Fibroblast of skin of left quadriceps (primary cell): ENCODE data around the gene ABTB1.

Experiments used
- DNase-seq, 2 experiments: peaks; one replicate each; pipeline ENCODE4 v3.0.0-alpha.2; 2013; ENCODE audit warnings: low read depth in 2 of 2

Gene ABTB1

DNA sequence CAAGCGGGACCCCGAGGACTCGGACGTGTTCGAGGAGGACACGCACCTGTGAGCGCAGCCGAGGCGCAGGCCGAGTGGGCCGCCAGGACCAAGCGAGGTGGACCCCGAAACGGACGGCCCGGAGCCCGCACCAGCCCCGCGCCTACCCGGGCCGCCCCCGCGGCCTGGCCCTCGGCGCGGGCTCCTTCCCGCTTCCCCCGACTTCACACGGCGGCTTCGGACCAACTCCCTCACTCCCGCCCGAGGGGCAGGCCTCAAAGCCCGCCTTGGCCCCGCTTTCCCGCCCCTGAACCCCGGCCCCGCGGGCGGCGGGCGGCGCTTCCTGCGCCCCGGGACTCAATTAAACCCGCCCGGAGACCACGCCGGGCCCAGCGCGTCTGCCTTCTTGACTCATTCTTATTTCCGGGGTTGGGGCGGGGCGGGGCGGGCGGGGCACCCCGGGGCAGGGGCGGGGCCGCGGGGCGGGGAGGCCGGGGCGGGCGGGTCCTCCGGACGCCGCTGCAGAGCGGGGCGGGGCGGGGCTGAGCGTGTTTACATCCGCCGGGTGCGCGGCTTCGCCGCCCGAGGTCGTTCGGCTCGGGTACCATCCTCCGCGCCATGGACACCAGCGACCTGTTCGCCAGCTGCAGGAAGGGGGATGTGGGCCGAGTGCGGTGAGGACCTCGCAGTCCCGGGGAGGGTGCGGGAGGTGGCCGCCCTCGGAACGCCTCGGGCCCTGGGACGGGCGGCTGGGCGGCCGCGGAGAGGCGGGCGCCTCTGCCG, at the start of gene ABTB1:
Gene ABTB1, plus strand, starts transcription at position 524 of the 762 bp plus-strand sequence. Its CDS starts 74 bp downstream, at position 598.
- peak; percentile 46 to 56 for DNase-seq

DNA sequence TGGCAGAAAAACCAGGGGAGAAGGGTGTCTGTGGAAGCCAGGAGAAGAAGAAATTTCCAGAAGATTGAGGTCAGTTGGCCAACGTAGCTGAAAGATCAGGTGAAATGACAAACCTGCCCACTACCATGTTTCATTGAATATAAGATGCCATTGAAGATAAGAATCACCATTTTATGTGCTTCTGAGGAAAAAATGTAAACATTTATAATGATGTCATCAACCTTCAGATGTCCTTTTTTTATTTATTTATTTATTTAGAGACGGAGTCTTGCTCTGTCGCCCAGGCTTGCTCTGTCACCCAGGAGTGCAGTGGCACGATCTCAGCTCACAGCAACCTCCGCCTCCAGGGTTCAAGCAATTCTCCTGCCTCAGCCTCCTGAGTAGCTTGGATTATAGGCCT, 48.7 kb upstream of the ABTB1 start:
- no peak for DNase-seq

DNA sequence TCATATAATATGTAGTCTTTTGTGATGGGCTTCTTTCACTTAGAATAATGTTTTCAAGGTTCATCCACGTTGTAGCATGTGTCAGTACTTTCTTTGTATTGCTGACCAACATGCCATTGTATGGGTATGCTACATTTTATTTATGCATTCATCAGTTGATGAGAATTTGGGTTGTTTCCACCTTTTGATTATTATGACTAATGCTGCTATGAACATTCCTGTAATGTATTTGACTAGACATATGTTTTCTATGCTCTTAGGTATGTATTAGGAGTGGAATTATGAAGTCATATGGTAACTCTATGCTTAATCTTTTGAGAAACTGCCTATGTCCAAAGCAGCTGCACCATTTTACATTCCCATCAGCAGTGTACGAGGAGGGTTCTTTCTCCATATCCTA, 46.9 kb upstream of the ABTB1 start:
- DNase-seq, result peak; percentile 12 to 36

DNA sequence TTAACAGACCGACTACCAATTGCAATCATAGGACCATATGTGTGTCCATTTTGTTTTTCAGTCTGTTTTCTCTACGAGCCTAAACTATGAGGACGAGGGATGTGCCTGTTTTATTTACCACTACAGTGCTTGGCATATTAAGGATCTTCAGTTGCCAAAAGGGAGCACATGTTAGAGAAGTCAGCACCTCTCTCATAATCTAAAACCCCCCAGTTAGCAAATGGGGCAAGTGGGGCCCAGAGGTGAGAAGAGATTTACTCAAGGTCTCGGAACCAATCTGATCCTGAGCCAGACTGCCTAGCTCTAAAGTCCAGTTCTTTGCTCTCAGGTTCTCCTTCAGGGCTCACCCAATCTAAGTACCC, 44.3 kb upstream of the ABTB1 start:
- DNase-seq, result no peak

DNA sequence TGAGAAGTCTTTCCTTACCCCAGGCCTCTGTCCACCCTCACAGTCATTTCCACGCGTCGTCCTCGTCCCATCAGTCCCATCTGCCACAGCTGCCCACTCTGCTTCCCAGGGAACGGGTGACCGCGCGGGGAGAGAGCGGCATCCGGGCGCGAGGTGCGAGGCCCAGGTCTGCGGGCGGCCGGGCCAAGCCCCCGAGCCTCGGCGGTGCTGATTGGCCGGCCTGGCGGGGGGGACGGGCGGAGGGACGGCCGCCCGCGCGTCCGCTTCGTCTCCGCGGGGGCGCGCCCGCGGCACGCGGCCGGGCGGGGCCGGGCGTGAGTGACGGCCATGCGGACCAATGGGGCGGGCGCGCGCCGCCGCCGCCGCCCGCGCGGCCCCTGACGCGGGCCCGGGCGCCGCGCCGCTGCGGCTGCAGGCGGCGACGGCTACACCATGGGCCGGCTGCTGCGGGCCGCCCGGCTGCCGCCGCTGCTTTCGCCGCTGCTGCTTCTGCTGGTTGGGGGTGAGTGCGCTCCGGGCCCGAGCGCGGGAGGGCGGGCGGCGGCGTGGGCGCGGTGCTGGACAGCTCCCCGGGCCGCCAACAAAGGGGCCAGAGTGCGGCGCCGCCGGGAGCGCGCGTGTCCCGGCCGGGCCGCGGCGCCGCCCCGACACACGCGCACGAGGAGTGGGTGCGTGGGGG, 43.8 kb upstream of the ABTB1 start, which contains the start of gene PODXL2:
Gene PODXL2, plus strand, starts transcription at position 398 of the 679 bp plus-strand sequence. Its CDS starts 35 bp downstream, at position 433.
- peak; percentile 5 to 19 for DNase-seq

DNA sequence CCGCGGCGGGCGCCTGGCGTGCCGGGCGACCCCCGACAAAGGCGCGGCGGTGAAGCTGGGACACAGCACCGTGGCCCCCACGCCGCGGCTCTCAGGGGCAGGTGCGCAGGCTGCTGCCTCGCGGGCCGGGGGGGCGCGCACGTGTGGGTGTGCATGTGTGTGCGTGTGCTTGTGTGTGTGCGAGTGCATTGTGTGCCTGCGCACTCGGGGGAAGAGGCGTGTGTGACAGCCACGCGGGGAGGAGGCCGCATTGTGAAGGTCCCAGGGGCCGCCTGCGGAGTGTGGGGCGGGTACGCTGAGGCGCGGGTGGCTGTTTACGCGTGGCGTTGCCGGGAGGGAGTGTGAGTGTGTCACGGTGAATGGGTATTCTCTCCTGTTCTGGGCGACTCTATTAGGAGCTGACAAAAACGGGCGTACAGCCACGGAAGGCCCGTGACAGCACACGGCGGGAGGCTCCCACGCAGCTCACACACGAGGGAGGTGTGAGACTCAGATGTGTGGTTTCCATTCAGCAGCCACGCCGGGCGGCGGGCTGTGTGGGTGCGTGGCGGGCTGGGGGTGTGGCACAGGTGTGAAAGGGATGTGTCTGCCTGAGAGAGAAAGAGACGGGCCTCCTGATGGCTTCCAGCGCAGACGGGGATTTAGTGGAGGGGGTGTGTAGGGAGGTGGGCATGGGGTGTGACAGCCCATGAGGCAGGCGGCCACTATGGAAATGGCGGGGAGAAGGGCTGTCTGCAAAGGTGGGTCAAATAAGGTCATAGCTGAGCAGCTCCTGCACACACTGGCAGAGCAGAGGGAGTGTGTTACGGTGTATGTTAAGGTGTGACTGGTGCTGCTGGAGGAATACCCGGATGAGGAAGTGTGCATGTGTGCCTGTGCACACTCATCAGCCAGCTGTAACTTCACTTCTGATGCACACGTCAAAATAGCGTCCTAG, 43.0 kb upstream of the ABTB1 start:
- no peak for DNase-seq

DNA sequence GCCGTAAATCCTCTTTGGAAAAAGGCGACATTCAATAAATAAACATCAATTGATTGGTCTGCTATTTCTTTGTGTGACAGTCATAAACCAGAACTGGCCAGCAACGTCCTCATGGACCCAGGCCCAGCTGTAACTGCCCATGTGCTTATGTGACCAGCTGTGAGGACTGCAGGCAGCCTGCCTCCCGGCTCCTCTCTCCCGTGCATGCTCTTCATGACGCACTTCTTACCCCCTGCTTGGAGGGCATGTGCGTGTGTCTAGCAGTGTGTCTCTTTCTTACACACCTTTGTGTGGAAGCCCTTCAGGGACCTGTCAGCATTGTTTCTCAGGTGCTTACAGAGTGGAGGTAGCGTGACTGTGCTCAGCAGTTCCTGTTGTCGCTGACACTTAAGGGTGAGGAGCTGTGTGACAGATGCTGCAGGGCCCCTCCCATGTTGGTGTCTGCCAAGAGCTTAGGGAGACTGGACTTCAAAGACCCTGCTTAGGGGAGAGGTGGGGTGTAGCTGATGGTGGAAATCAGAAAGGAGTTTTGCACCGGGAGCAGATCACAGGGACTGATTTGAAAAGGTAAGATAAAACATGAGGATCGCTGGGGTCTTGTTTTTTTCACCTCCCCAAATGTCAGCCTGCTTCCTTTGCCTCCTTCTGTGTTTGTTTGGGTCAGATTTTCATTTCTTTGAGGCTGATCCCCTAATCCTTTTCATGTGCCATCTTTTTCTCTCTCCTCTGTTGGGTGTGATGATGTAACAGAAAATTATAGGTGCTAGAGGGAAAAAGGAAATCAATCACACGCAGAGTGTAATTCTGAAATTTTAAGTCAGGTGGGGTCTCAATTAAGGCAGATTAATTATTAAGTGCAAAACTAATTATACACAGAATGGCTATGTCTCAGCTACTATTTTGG, 41.7 kb upstream of the ABTB1 start:
- no peak for DNase-seq

DNA sequence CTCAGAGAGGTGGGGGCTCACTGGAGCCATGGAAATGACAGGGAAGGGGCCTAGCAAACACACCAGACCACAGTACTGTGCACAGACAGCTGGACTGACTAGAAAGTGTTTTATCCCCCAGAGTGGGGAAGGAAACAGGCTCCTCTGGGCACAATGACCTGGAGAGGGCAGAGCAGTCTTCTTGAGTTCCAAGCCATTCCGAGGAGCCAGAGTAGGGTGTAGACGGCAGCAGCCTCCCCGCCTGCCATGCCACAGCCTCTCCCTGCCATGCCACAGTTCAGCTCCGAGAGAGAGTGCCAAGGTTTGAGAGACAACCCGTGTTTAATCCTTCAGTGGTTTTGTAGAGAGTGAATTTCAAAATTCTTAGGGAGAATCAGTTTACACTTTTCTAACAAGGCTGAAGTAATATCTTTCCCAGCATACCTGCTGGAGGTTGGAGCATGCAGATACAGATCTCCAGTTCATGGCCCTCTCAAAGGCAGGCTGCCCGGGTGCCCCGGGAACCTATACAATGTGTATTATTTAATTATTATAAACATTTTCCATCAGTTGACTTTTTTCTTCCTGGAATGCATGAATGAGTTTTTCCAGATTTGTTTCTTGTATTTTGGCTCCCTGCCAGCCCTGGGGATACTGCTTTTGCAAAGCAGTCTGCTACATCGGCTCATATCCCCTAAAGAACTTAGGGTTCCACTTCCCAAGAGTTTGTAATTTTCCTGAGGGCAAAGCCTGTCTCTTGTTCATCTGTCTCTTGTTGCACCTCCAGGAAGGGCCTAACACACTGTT, 40.5 kb upstream of the ABTB1 start:
- DNase-seq, result no peak

DNA sequence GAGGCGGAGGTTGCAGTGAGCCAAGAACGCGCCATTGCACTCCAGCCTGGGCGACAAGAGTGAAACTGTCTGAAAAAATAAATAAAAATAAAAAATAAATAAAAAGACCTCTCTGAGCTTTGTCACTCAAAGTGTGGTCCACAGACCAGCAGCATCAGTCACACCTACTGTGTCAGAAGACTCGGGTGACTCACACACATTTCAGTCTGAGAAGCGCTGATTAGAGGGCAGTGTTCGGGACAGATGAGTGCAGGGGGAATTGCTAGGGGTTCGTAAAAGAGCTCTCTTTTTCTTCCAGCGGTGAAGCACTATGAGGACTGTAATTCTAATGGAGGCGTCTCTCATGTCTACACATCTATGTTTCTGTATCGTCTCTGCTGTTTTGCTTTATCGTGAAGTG, 38.1 kb upstream of the ABTB1 start:
- no peak for DNase-seq

DNA sequence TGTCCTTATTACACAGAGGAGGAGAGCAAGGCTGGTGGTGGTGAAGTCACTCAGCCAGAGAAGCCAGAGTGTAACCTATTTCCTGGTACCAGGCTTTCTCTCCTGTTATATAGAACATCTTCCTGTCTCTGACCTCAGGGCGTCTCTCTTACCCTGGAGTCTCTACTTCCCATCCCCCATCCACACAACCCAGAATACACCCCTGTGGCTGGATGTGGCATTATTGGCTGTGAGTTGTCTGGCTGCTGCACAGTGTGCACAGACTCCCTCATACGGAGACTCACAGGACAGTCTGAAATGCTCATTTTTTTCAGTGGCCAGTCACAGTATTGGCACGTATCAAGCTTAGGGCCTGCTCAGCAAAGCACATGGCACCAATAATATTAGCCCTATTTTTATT, 35.2 kb upstream of the ABTB1 start:
- DNase-seq, result no peak

DNA sequence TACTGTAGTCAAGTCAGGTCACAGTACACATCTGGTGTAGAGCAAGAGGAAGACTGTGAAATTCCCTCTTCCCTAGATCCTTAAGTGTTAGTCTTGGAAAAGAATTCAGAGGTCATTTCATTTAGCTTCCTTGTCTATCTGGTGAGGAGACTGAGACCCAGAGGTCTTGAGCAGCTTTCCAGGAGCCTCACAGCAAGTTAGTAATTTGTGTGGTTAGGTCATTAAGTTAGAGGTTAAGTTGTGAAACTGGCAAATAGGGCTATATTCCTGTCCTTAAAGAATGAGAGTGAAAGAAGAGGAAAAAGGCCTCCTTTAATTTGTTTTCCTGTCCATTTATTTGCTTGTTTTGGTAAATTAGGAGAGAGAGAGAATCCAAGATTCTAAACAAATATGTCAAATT, 34.8 kb upstream of the ABTB1 start:
- DNase-seq, result no peak

DNA sequence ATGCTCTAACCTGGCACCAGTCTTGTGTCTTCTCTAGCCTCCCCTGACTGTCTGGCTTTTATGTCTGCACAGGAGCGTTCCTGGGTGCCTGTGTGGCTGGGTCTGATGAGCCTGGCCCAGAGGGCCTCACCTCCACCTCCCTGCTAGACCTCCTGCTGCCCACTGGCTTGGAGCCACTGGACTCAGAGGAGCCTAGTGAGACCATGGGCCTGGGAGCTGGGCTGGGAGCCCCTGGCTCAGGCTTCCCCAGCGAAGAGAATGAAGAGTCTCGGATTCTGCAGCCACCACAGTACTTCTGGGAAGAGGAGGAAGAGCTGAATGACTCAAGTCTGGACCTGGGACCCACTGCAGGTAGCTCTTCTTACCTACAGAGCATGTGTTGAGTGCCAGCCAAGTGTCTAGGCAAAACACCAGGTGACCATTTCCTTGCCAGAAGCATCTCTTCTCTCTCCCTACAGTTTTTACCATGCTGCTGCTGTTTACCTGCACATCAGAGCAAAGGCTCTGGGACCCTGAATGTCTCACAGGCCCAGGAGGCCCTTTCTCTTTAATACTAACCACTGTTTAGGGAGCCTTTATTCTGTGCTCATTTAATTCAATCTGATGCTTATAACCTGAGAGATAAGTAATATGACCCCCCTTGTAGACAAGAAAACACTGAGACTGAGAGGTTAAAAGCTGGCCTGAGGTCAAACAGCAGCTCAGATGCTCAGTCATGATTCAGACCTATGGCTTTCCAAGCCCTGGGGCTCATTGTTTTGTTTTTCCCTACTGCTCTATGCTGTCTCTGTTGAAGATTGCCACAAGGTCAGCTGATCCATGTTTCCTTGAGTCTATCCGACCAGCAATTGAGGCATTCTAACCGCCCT, 33.3 kb upstream of the ABTB1 start:
- no peak for DNase-seq

DNA sequence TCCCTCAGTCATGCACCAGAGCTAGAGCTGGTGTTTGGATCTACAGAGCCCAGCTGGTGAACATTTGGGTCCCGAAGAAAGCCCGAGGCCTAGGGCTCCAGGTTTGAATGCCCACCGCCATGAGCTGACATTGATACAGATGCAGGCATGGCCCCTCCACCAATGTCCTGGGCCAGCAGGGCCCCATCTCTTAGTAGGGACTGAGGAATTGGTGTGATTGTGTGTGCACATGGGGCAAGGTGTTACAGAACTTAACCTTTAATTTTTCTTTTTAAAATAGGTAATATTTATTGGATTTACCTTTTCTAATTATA, 32.8 kb upstream of the ABTB1 start:
- DNase-seq, result no peak

DNA sequence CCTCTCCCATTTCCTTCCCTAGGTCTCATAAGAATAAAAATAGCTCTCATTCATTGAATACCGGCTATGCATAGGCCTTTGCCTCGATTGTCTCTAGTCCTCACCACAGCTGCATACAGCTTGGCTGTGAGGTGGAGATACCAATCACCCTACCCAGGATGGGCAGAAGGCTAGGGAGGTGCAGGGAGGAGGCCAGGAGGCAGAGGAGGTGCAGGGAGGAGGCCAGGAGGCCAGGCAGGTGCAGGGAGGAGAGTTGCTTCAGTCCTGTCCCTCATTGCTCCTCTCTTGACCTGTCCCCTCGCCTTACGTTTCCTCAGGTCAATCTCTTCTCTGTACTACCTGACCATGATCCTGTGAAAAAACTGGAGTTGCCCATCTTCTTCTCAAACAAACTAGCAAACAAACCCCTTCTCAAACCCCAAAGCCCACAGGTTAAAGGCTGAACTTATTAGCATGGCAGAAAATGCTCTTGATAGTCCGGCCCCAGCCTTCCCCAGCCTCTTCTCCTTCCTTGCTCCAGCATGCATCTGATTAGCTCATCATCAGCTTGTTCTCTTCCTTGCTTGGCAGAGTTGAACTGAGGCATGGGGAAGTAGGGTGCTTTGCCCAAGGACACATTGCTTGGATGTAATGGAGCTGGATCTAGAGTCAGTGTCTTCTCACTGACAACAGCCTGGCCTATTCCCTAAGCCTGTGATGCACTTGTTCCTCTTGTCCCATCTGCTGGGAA, 27.9 kb upstream of the ABTB1 start:
- no peak for DNase-seq

DNA sequence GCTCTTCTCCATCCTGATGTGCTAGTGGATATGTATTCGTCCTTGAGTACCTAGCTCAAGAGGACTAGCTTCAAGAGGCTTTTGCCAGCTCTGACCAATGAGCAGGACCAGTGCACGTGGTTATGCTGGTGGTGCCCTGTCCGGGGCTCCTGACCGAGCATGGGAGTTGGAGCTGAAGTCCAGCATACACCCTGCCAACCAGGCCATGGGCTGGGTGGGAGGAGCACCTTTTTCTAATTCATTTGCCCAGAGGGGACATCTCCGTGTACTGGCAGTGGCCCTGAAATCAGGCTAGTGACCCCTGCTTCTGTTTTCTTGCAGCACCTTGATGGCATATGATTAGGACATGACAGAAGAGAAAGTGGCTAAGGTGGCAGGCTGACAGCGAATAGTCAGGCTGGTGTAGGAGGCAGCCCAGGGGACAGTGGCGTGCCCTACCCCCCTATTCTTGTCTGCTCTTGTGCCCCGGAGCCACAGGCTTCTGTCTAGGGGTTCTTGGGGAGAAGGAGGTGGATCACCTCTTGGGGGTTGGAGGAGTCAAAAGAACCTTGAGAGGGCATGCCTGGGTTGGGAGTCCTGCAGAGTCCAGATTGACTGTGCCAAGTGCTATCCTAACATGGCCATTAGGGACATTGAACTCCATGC, 27.3 kb upstream of the ABTB1 start:
- no peak for DNase-seq

DNA sequence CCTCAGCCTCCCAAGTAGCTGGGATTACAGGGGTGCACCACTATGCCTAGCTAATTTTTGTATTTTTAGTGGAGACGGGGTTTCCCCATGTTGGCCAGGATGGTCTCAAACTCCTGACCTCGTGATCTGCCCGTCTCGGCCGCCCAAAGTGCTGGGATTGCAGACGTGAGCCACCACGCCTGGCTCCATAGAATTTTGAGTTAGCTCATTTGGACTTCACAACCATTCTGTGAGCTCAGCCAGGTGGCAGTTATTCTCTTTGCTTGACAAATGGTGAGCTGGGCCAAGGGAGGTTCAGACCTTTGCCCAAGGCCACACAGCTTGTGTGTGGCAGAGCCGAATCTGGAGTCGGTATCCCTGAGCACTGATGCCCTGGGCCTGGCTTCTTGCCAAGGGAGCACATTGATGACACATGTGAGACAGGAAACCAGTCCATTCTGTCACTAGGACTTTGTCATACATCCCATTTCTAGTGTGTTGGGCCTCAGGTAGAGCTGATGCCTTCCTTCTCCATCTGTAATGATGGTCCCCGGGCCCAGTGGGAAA, 26.2 kb upstream of the ABTB1 start:
- DNase-seq, result no peak

DNA sequence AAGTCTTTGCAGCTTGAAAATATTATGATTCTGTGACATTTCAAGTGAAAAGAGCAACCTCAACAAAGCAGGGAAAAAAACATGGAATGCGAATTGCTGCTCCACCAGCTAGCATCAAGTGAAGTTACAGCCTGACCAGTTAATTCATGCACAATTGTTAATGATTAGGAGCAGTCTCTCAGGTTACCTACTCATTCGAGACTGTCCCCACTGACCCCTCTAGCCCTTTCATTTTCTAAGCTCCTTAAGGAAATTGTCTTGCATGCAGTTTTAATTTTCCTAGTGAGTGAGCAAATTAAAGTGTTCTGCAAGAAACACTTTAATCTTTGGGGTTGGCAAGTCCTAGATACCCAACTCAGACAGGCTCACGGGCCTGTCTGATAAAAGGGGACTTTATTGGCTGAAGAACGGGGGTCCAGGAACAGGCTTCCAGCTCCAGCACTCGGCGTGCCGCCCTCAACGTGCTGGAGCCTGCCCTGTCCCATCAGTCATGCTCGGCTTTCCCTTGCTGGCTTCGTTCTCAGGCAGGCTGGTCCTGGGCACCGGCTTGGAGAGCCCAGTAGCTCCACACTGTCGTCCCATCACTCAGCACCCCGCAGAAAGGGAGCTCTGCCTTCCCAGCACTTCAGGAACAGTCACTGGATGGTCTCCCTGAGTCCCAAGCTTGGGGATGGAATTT, 25.4 kb upstream of the ABTB1 start:
- DNase-seq, result no peak

DNA sequence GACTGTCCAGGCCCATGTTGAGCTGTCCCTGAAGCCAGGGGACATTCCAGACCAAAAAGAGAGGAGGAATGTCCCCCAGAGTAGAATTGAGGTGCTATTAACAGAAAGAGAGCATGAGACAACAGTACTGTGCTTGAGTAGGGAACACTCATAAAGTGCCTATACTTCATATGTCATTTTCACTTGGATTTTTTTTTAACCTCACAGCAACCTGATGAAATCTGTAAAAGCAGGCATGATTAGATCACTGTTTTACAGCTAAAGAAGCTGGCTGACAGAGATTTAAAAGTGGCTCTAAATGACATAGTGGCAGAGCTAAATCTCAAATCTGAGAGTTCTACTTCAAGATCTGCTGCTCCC, 24.9 kb upstream of the ABTB1 start:
- DNase-seq, result no peak
